Stomach smooth muscle (tissue), 2 donors: ENCODE measurements around the gene EVA1A.
A peak's percentile ranks its signal among the peaks of the same experiment; 100 is the strongest.

Source experiments
- H3K27ac ChIP-seq: one replicate; pipeline ENCODE4 v1.7.0; 2013; ENCODE audit warnings: mild to moderate bottlenecking, low read length, inconsistent platforms
- H3K27me3 ChIP-seq, 2 donors: one replicate each; pipeline ENCODE4 v1.7.0; 2013; ENCODE audit warnings: low read length in 2 of 2; ENCODE audit not compliant: insufficient read depth in 2 of 2, control insufficient read depth in 1 of 2
- H3K36me3 ChIP-seq, 2 donors: one replicate each; pipeline ENCODE4 v1.7.0; 2013; ENCODE audit warnings: low read length in 2 of 2; ENCODE audit not compliant: control insufficient read depth in 2 of 2, insufficient read depth in 2 of 2
- H3K4me1 ChIP-seq: one replicate; pipeline ENCODE4 v1.7.0; 2013; ENCODE audit warnings: low read length; ENCODE audit not compliant: control insufficient read depth, insufficient read depth
- H3K4me3 ChIP-seq, 2 donors: one replicate each; pipeline ENCODE4 v1.7.0; 2013; ENCODE audit warnings: low read length in 2 of 2
- H3K9ac ChIP-seq, 2 donors: one replicate each; pipeline ENCODE4 v1.7.0; 2013; ENCODE audit warnings: low read length in 2 of 2, mild to moderate bottlenecking in 1 of 2
- H3K9me3 ChIP-seq, 2 donors: one replicate each; pipeline ENCODE4 v1.7.0; 2013; ENCODE audit warnings: low read length in 2 of 2; ENCODE audit not compliant: control insufficient read depth in 2 of 2
- donor health status: healthy.
- donor health status: Pancreatic carcinoma.

The EVA1A gene

DNA sequence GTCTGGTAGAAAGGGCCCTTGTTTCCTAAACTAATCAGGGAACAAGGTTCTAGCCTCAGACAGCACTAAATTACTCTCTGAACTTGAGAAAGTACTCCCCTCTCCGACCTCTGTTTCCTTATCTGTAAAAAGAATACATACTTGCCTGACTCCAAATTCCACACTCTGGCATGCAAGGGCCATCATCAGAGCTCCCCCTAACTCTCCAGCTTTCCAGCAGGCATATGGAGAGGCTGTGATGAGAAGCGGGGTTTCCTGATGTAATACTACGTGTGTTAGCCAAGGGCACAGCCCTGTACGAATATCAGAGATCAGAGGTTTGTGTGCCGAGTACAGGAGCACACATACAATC is 1.8 kb upstream of the EVA1A start:
- Histone ChIP-seq H3K9me3 (no peaks in the 10 kb centered on the region), H3K4me3 (no peak overlapping the region), H3K4me1 (peaks cover 5% of the 10 kb centered on the region), H3K27ac (no peak overlapping the region), H3K9ac (no peak overlapping the region), H3K36me3 (no peaks in the 10 kb centered on the region), H3K27me3 (peaks cover 11 to 32% of the 10 kb centered on the region in 2 donors)

GRCh38 chr2:75561566-75562512 is 1.1 kb upstream of the EVA1A start:
- Histone ChIP-seq H3K9ac (no peak overlapping the region), H3K4me1 (peaks cover 5% of the 10 kb centered on the region), H3K9me3 (no peaks in the 10 kb centered on the region), H3K36me3 (no peaks in the 10 kb centered on the region), H3K27ac (no peak overlapping the region), H3K27me3 (peaks cover 11 to 32% of the 10 kb centered on the region in 2 donors), H3K4me3 (no peak overlapping the region)

DNA sequence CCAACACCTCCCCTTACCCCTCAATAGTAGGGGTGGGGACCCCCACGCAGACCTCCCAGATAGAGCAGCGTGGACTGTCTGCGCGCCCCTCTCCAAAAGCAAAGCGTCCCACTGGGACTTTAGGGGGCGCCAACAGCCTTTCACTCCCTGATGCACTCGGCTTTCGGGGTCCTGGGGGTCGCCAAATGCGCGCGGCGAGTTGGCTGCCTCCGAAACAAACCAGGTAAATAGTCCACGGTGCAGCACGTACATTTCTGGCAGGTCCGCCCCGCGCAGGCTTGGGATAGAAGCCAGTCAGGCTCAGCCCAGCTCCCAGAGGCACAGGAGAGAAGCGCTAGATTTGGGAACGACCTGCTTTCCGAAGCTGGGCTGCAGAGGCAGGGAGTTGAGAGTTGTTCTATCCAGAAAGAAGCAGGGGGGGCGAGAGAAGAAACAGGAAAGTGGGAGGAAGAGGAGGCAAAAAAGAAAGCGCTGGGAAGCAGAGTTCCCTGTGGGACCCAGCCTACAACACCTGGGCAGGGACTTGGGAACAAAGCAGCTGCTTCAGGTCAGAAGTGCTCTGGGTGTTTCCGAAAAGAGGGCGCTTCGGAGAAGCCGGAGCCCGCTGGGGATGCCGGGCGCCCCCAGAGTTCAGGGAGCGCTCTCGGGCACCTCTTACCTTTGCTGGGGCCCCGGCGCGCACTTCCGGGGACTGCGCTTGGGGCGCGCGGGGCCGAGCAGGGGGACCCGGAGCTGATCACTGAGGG is 544 bp downstream of the EVA1A start:
- peaks cover 11 to 32% of the 10 kb centered on the region in 2 donors for H3K27me3 ChIP-seq
- no peak overlapping the region for H3K27ac ChIP-seq
- H3K36me3 ChIP-seq, result no peaks in the 10 kb centered on the region
- H3K9me3 ChIP-seq, result no peaks in the 10 kb centered on the region
- H3K4me1 ChIP-seq, result peaks cover 5% of the 10 kb centered on the region
- peak overlapping the region in 1 of 2 donors; percentile 55 for H3K4me3 ChIP-seq
- H3K9ac ChIP-seq, result no peak overlapping the region

DNA sequence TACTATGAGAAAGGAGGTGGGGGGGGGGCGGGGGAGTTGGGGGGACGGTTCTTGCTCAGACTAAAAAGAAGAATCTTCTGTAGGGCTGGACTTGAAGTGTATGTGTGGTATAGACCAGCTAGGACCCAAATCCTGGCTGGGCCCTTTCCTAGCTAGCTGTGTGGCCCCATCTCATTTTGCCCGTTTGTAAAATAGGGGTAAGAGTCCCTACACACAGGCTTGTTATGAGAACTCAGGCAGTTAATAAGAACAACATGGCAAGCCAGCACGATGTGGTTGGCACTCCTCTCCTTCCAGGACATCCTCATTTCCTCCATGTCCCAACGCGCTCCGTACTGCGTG is 1.1 kb downstream of the EVA1A start:
- H3K4me1 ChIP-seq, result peaks cover 5% of the 10 kb centered on the region
- H3K9ac ChIP-seq, result no peak overlapping the region
- no peaks in the 10 kb centered on the region for H3K9me3 ChIP-seq
- no peak overlapping the region for H3K27ac ChIP-seq
- peaks cover 11 to 32% of the 10 kb centered on the region in 2 donors for H3K27me3 ChIP-seq
- no peaks in the 10 kb centered on the region for H3K36me3 ChIP-seq
- H3K4me3 ChIP-seq, result no peak overlapping the region

DNA sequence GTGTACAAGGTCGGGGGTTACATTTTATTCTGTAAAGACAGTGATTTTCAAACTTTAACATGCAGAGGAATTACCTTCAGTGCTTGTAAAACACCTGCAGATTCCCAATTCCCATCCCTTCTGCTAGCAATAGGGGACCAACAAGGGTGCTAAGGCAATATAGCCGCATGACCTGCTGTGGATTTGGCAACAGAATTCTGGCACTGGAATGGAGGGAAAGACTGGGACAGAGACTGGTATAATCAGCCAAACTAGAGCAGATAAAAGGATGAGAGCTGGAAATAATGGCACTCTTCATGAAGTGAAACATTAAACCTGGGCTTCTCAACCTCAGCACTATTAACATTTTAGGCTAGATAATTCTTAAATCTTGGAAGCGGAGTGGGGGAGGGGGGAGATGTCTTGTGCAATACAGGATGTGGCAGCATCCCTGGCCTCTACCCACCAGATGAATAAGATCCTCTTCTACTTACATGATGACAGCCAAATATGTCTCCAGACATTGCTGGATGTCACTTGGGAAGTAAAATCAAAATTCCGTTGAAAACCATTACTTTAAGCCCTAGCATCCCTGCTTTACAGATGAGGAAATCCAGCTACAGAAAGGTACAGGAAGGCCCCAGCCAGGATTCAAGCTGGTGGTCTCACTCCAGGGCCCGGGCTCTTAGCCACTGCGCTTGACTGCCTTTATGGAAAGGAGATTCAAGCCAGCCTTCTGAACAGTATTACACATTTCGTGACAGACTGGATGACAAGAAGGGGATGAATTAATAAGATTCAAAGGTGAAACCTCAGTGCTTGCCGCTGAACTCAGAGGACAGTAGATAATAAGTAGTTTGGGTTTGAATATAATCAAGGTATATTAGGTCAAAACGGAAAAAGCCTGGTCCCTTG is 1.7 kb downstream of the EVA1A start:
- H3K27ac ChIP-seq, result no peak overlapping the region
- peaks cover 5% of the 10 kb centered on the region for H3K4me1 ChIP-seq
- H3K4me3 ChIP-seq, result no peak overlapping the region
- H3K27me3 ChIP-seq, result peaks cover 8 to 32% of the 10 kb centered on the region in 2 donors
- no peaks in the 10 kb centered on the region for H3K36me3 ChIP-seq
- no peaks in the 10 kb centered on the region for H3K9me3 ChIP-seq
- no peak overlapping the region for H3K9ac ChIP-seq

GRCh38 chr2:75558136-75558535 is 2.6 kb downstream of the EVA1A start:
- Histone ChIP-seq H3K27ac (no peak overlapping the region), H3K36me3 (no peaks in the 10 kb centered on the region), H3K9me3 (no peaks in the 10 kb centered on the region), H3K4me1 (peaks cover 5% of the 10 kb centered on the region), H3K9ac (no peak overlapping the region), H3K27me3 (peaks cover 8 to 32% of the 10 kb centered on the region in 2 donors), H3K4me3 (no peak overlapping the region)

- no peaks in the 10 kb centered on the region for H3K36me3 ChIP-seq
- H3K9ac ChIP-seq, result no peak overlapping the region
- H3K27me3 ChIP-seq, result peaks cover 8 to 32% of the 10 kb centered on the region in 2 donors
- H3K4me3 ChIP-seq, result no peak overlapping the region
- no peaks in the 10 kb centered on the region for H3K9me3 ChIP-seq
- peaks cover 5% of the 10 kb centered on the region for H3K4me1 ChIP-seq
- H3K27ac ChIP-seq, result no peak overlapping the region
Observed at GRCh38 chr2:75557474-75558133, 3.1 kb downstream of the EVA1A start.

DNA sequence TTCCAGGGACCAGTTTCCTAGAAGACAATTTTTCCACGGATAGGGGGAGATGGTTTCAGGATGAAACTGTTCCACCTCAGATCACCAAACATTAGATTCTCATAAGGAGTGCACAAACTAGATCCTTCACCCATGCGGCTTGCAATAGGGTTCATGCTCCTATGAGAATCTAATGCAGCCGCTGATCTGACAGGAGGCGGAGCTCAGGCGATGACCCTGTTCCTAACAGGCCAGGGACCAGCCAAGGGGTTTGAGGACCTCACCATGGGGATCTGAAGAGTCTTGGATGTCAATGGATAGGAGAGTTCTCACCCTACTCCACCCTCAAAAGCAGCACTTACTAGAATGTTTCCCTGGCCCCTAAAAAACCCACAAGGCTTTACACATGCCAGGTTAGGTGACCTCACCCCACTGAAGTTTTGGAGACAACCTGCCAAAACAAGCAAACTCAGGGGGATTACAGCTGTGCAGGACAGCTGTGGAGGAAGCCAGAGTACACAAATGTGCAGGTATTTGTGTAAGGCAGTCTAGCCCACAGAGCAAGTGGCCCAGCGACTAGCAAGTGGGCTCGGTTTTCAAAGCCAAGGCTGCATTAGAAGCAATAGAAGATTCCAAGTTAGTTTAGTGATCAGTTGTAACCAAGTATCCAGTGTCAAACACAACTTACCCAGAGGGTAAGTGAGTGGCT is 3.9 kb downstream of the EVA1A start:
- no peak overlapping the region for H3K9ac ChIP-seq
- H3K36me3 ChIP-seq, result no peaks in the 10 kb centered on the region
- H3K27ac ChIP-seq, result no peak overlapping the region
- H3K27me3 ChIP-seq, result peaks cover 8 to 29% of the 10 kb centered on the region in 2 donors
- peaks cover 5% of the 10 kb centered on the region for H3K4me1 ChIP-seq
- H3K9me3 ChIP-seq, result no peaks in the 10 kb centered on the region
- H3K4me3 ChIP-seq, result no peak overlapping the region

- no peak overlapping the region for H3K9ac ChIP-seq
- H3K4me1 ChIP-seq, result peaks cover under 1% of the 10 kb centered on the region
- H3K4me3 ChIP-seq, result no peak overlapping the region
- H3K27me3 ChIP-seq, result peaks cover 5 to 22% of the 10 kb centered on the region in 2 donors
- no peak overlapping the region for H3K27ac ChIP-seq
- no peaks in the 10 kb centered on the region for H3K36me3 ChIP-seq
- H3K9me3 ChIP-seq, result no peaks in the 10 kb centered on the region
Observed at GRCh38 chr2:75555701-75556100, 5.0 kb downstream of the EVA1A start.
